T-helper 1 cell (primary cell): ENCODE results near the gene CCDC38.

Source experiments
- DNase-seq, 5 donors: peaks; one replicate each; pipeline ENCODE4 v3.0.0-alpha.2; 2012 to 2020

The CCDC38 gene

GRCh38 chr12:95960241-95960640 lies 17.8 kb upstream of the CCDC38 start:
- DNase-seq, result no peak

GRCh38 chr12:95959107-95959506 lies 16.7 kb upstream of the CCDC38 start:
- no peak for DNase-seq

- no peak for DNase-seq
Measured at GRCh38 chr12:95956557-95957145, 14.2 kb upstream of the CCDC38 start.

- no peak for DNase-seq
Measured at GRCh38 chr12:95955549-95956159, 13.2 kb upstream of the CCDC38 start.

- no peak for DNase-seq
Measured at GRCh38 chr12:95953000-95953399, 10.6 kb upstream of the CCDC38 start.

GRCh38 chr12:95951515-95951914 lies 9.1 kb upstream of the CCDC38 start:
- DNase-seq, result no peak

GRCh38 chr12:95949477-95950206 lies 7.2 kb upstream of the CCDC38 start:
- no peak for DNase-seq

GRCh38 chr12:95944108-95944704 lies 1.8 kb upstream of the CCDC38 start:
- no peak for DNase-seq

GRCh38 chr12:95943330-95943842 lies 972 bp upstream of the CCDC38 start, which contains the start of gene AMDHD1:
Gene AMDHD1, plus strand, starts transcription at chr12:95943331. Its CDS starts 68 bp downstream, at chr12:95943399.
- DNase-seq, result peak; percentile 33 to 71 (median 43)

- DNase-seq, result no peak
Measured at GRCh38 chr12:95942101-95942523, 302 bp downstream of the CCDC38 start.

- no peak for DNase-seq
Measured at GRCh38 chr12:95940514-95940913, 1.9 kb downstream of the CCDC38 start.

GRCh38 chr12:95922231-95922630 lies 20.2 kb downstream of the CCDC38 start:
- DNase-seq, result no peak

- DNase-seq, result no peak
Measured at GRCh38 chr12:95919110-95919509, 23.3 kb downstream of the CCDC38 start.

GRCh38 chr12:95918194-95918993 lies 24.0 kb downstream of the CCDC38 start:
- peak in 4 of 5 donors; percentile 12 to 64 (median 26) for DNase-seq

GRCh38 chr12:95909871-95910270 lies 32.5 kb downstream of the CCDC38 start:
- DNase-seq, result no peak

- no peak for DNase-seq
Measured at GRCh38 chr12:95908573-95908972, 33.8 kb downstream of the CCDC38 start.

- DNase-seq, result no peak
Measured at GRCh38 chr12:95898081-95898480, 44.3 kb downstream of the CCDC38 start.

- DNase-seq, result no peak
Measured at GRCh38 chr12:95896846-95897245, 45.6 kb downstream of the CCDC38 start.

GRCh38 chr12:95890958-95891357 lies 51.5 kb downstream of the CCDC38 start:
- no peak for DNase-seq

GRCh38 chr12:95887311-95887710 lies 55.1 kb downstream of the CCDC38 start:
- DNase-seq, result no peak

- DNase-seq, result no peak
Measured at GRCh38 chr12:95884998-95885397, 57.4 kb downstream of the CCDC38 start.

GRCh38 chr12:95882873-95883272 lies 59.5 kb downstream of the CCDC38 start:
- no peak for DNase-seq
